Dermis blood vessel endothelial cell (primary cell): Measurements from ENCODE around the gene SLC16A4. TPM values are rescaled to one million over a fixed set of nuclear protein-coding genes. Genes with fewer than 3 reads are reported as not detected.

ENCODE experiments used
- DNase-seq: peaks from one replicate; pipeline ENCODE4 v3.0.0; 2010
- total RNA-seq: library from RNA; depleted of rRNA; stranded (reverse); fragments of >200 nt; gene quantifications from 2 replicates; pipeline ENCODE4 v1.2.3, GENCODE V29; 2014

SLC16A4 gene
- total RNA-seq, 1 donor from 2014 or later: 1.7 TPM

GRCh38 chr1:110356379-110356778 lies 34.4 kb downstream of the SLC16A4 start:
- peak; percentile 8 for DNase-seq

- DNase-seq: no peak
These were observed 35.5 kb downstream of the SLC16A4 start for GRCh38 chr1:110355321-110355720.

GRCh38 chr1:110350360-110350759 lies 40.5 kb downstream of the SLC16A4 start:
- no peak for DNase-seq

GRCh38 chr1:110348771-110349170 lies 42.1 kb downstream of the SLC16A4 start:
- no peak for DNase-seq

GRCh38 chr1:110348050-110348449 lies 42.8 kb downstream of the SLC16A4 start:
- no peak for DNase-seq

GRCh38 chr1:110347182-110347893 lies 43.5 kb downstream of the SLC16A4 start:
- DNase-seq: no peak

GRCh38 chr1:110346690-110347089 lies 44.1 kb downstream of the SLC16A4 start:
- DNase-seq: no peak

GRCh38 chr1:110345480-110345879 lies 45.3 kb downstream of the SLC16A4 start:
- no peak for DNase-seq

GRCh38 chr1:110344152-110344551 lies 46.7 kb downstream of the SLC16A4 start:
- DNase-seq: no peak

GRCh38 chr1:110343249-110343648 lies 47.6 kb downstream of the SLC16A4 start:
- DNase-seq: no peak

- no peak for DNase-seq
These were observed 48.9 kb downstream of the SLC16A4 start for GRCh38 chr1:110341872-110342331.

GRCh38 chr1:110341146-110341871 lies 49.5 kb downstream of the SLC16A4 start:
- no peak for DNase-seq

- DNase-seq: no peak
These were observed 50.7 kb downstream of the SLC16A4 start for GRCh38 chr1:110340207-110340468.

- DNase-seq: peak; percentile 58
These were observed 51.2 kb downstream of the SLC16A4 start for GRCh38 chr1:110339407-110340206.

- DNase-seq: peak; percentile 100
These were observed 51.9 kb downstream of the SLC16A4 start, which contains the start of gene RBM15 for GRCh38 chr1:110338886-110339406. Gene RBM15, plus strand, starts transcription at chr1:110339377. Its CDS starts 29 bp downstream, at chr1:110339406.

- peak; percentile 91 for DNase-seq
These were observed 52.4 kb downstream of the SLC16A4 start for GRCh38 chr1:110338309-110338885.

- peak; percentile 49 for DNase-seq
These were observed 53.0 kb downstream of the SLC16A4 start for GRCh38 chr1:110337704-110338308.

- DNase-seq: no peak
These were observed 54.4 kb downstream of the SLC16A4 start for GRCh38 chr1:110336300-110337039.

GRCh38 chr1:110335265-110335664 lies 55.6 kb downstream of the SLC16A4 start:
- no peak for DNase-seq

GRCh38 chr1:110328700-110329099 lies 62.1 kb downstream of the SLC16A4 start:
- DNase-seq: no peak

- peak; percentile 43 for DNase-seq
These were observed 62.6 kb downstream of the SLC16A4 start for GRCh38 chr1:110328274-110328673.

GRCh38 chr1:110326826-110327225 lies 64.0 kb downstream of the SLC16A4 start:
- DNase-seq: no peak
